K562 (cell line): ENCODE results near the gene TMEM121. TPM values are rescaled to one million over a fixed set of nuclear protein-coding genes. Genes with fewer than 3 reads are reported as not detected.
A peak's percentile ranks its signal among the peaks of the same experiment; 100 is the strongest.

Source experiments
- ATF6 ChIP-seq: sonication (generic); formaldehyde crosslinking; IDR thresholded peaks from 2 replicates; pipeline ENCODE4 v1.4.0; 2020; ENCODE audit warnings: mild to moderate bottlenecking, missing genetic modification reagents
- CEBPG ChIP-seq, 3 experiments: fragments of 200-800 bp in 1 of 3; sonication (Bioruptor generic) in 1 of 3; sonication (generic) in 1 of 3; formaldehyde crosslinking in 1 of 3; IDR thresholded peaks in 2 of 3; conservative IDR thresholded peaks in 1 of 3; 2 replicates each; pipeline versions ENCODE4 v1.6.1 to v1.8.0; 2016 to 2022; ENCODE audit warnings: missing compliant biosample characterization in 2 of 3, missing genetic modification characterization in 2 of 3, mild to moderate bottlenecking in 1 of 3, missing genetic modification reagents in 1 of 3
- DNMT1 ChIP-seq: fragments of 450-650 bp; IDR thresholded peaks from 2 replicates; pipeline ENCODE4 v1.6.1; 2016; ENCODE audit warnings: antibody characterized with exemption, mild to moderate bottlenecking
- FOXO4 ChIP-seq: fragments of 450-650 bp; formaldehyde crosslinking; IDR thresholded peaks from 2 replicates; pipeline ENCODE4 v1.4.0; 2020; ENCODE audit warnings: mild to moderate bottlenecking, moderate library complexity
- GATAD2A ChIP-seq: fragments of 450-650 bp; IDR thresholded peaks from 2 replicates; pipeline ENCODE4 v1.6.1; 2017
- GTF2B ChIP-seq: IDR thresholded peaks from 2 replicates; pipeline ENCODE4 v1.6.1; 2011; ENCODE audit not compliant: insufficient read length; ENCODE audit errors: extremely low read depth
- IRF1 ChIP-seq: sonication (generic); formaldehyde crosslinking; IDR thresholded peaks from 2 replicates; pipeline ENCODE4 v1.8.0; 2022; ENCODE audit warnings: missing genetic modification reagents, mild to moderate bottlenecking, borderline replicate concordance
- LARP7 ChIP-seq: fragments of 450-650 bp; IDR thresholded peaks from 2 replicates; pipeline ENCODE4 v1.6.1; 2016
- NFIX ChIP-seq: fragments of 250-450 bp; sonication (Bioruptor Pico); IDR thresholded peaks from 2 replicates; pipeline ENCODE4 v1.4.0; 2020; ENCODE audit warnings: low read depth, mild to moderate bottlenecking, moderate library complexity
- POLR2AphosphoS2 ChIP-seq: IDR thresholded peaks from 2 replicates; pipeline ENCODE4 v1.6.1; 2012; ENCODE audit warnings: low read length, improper control_type of control experiment
- PRPF4 ChIP-seq: fragments of 200-400 bp; formaldehyde crosslinking; IDR thresholded peaks from one replicate; pipeline ENCODE4 v1.6.1; 2017; ENCODE audit warnings: low read length, low read depth, mild to moderate bottlenecking; ENCODE audit not compliant: insufficient read depth, poor library complexity, severe bottlenecking
- RBM22 ChIP-seq: fragments of 200-400 bp; formaldehyde crosslinking; IDR thresholded peaks from 2 replicates; pipeline ENCODE4 v1.6.1; 2018; ENCODE audit warnings: low read length, low read depth; ENCODE audit not compliant: poor library complexity, severe bottlenecking
- RNF219 ChIP-seq: fragments of 250-450 bp; sonication (Bioruptor Pico); IDR thresholded peaks from 2 replicates; pipeline ENCODE4 v1.5.0; 2022; ENCODE audit warnings: mild to moderate bottlenecking
- TAF1 ChIP-seq: IDR thresholded peaks from 2 replicates; pipeline ENCODE4 v1.6.1; 2011; ENCODE audit warnings: mild to moderate bottlenecking, low read length, moderate library complexity; ENCODE audit not compliant: insufficient read depth, control insufficient read depth, severe bottlenecking; ENCODE audit errors: extremely low read depth
- TFAM ChIP-seq: fragments of 250-450 bp; sonication (Bioruptor Pico); conservative IDR thresholded peaks from 2 replicates; pipeline ENCODE4 v1.5.0; 2021; ENCODE audit warnings: mild to moderate bottlenecking, moderate library complexity
- THRB ChIP-seq: fragments of 450-650 bp; formaldehyde crosslinking; conservative IDR thresholded peaks from 2 replicates; pipeline ENCODE4 v1.4.0; 2022; ENCODE audit warnings: mild to moderate bottlenecking, missing genetic modification characterization
- ZFX ChIP-seq: sonication (generic); formaldehyde crosslinking; IDR thresholded peaks from 2 replicates; pipeline ENCODE4 v1.8.0; 2022; ENCODE audit warnings: mild to moderate bottlenecking, missing genetic modification reagents, moderate library complexity
- ZNF77 ChIP-seq: fragments of 250-450 bp; sonication (Bioruptor Pico); IDR thresholded peaks from 2 replicates; pipeline ENCODE4 v1.5.0; 2020
- ZNF830 ChIP-seq: fragments of 250-450 bp; sonication (Bioruptor Pico); IDR thresholded peaks from 2 replicates; pipeline ENCODE4 v1.5.0; 2021; ENCODE audit warnings: mild to moderate bottlenecking
- polyA plus RNA-seq, 8 experiments: library from polyadenylated mRNA; depleted of rRNA in 4 of 8; stranded (reverse) in 5 of 8; unstranded in 3 of 8; fragments of >200 nt; fragmentation: Nextera tagmentation in 2 of 8; fragmentation: Illumina TruSeq in 1 of 8; extraction: Ambion mirVana in 2 of 8; extraction: Trizol in 1 of 8; gene quantifications; 2 replicates each; pipeline versions ENCODE4 v1.2.1 to v1.2.3, GENCODE V29; 2011 to 2014; ENCODE audit warnings: inconsistent platforms in 1 of 8, missing spikeins in 1 of 8
- total RNA-seq, 7 experiments: library from RNA; depleted of rRNA in 6 of 7; stranded (reverse); fragments of >200 nt in 6 of 7; fragmentation: Illumina TruSeq in 2 of 7; extraction: Trizol in 2 of 7; gene quantifications; 2 replicates each; pipeline versions ENCODE4 v1.2.1 to v1.2.3, GENCODE V29; 2011 to 2021; ENCODE audit warnings: low replicate concordance in 1 of 7

TMEM121 gene
- total and polyA plus RNA-seq, 9 of the 15 experiments (the other 6 are each of a cell fraction or from before 2014, with no cell fraction given) = 0.31 to 0.36 TPM; not detected in 7

- TF ChIP-seq RNF219 (CRISPR knock-in tag) = no peak
- no peak for TF ChIP-seq GTF2B
- no peak for TF ChIP-seq GATAD2A
- TF ChIP-seq TFAM (CRISPR knock-in tag) = no peak
- no peak for TF ChIP-seq DNMT1
- no peak for TF ChIP-seq LARP7
- no peak for TF ChIP-seq NFIX (CRISPR knock-in tag)
- TF ChIP-seq FOXO4 = no peak
- TF ChIP-seq ZNF77 (CRISPR knock-in tag) = no peak
- no peak for TF ChIP-seq RBM22
- TF ChIP-seq ZFX (CRISPR knock-in tag) = peak; percentile 90
- no peak for TF ChIP-seq CEBPG (CRISPR knock-in tag; IDR thresholded peaks at IDR 0.05)
- TF ChIP-seq CEBPG (tag; conservative IDR thresholded peaks at IDR 0.05 in 1 of 2, IDR thresholded peaks at IDR 0.05 in 1 of 2) = no peak
- TF ChIP-seq THRB (CRISPR knock-in tag) = no peak
- no peak for TF ChIP-seq PRPF4
- no peak for TF ChIP-seq IRF1 (CRISPR knock-in tag)
- TF ChIP-seq POLR2AphosphoS2 = no peak
- TF ChIP-seq TAF1 = no peak
- TF ChIP-seq ZNF830 = no peak
- no peak for TF ChIP-seq ATF6 (CRISPR knock-in tag)
These were observed 36.7 kb upstream of the TMEM121 start (continued) for GRCh38 chr14:105489542-105490266.
